ENCODE data around the gene ITPKC.
"Not testable (repeated sequence)": the region's sequence is repeated elsewhere in the genome, so short reads cannot be mapped to it uniquely, and the experiment has no call there.

The ITPKC gene

DNA sequence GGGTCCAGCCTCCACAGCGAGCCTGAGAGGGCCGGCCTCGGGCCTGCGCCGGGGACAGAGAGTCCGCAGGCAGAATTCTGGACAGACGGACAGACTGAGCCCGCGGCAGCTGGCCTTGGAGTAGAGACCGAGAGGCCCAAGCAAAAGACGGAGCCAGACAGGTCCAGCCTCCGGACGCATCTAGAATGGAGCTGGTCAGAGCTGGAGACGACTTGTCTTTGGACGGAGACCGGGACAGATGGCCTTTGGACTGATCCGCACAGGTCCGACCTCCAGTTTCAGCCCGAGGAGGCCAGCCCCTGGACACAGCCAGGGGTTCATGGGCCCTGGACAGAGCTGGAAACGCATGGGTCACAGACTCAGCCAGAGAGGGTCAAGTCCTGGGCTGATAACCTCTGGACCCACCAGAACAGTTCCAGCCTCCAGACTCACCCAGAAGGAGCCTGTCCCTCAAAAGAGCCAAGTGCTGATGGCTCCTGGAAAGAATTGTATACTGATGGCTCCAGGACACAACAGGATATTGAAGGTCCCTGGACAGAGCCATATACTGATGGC lies 490 bp downstream of the ITPKC start:
- DNase-seq (ENCODE audit: low read depth) = no peak

DNA sequence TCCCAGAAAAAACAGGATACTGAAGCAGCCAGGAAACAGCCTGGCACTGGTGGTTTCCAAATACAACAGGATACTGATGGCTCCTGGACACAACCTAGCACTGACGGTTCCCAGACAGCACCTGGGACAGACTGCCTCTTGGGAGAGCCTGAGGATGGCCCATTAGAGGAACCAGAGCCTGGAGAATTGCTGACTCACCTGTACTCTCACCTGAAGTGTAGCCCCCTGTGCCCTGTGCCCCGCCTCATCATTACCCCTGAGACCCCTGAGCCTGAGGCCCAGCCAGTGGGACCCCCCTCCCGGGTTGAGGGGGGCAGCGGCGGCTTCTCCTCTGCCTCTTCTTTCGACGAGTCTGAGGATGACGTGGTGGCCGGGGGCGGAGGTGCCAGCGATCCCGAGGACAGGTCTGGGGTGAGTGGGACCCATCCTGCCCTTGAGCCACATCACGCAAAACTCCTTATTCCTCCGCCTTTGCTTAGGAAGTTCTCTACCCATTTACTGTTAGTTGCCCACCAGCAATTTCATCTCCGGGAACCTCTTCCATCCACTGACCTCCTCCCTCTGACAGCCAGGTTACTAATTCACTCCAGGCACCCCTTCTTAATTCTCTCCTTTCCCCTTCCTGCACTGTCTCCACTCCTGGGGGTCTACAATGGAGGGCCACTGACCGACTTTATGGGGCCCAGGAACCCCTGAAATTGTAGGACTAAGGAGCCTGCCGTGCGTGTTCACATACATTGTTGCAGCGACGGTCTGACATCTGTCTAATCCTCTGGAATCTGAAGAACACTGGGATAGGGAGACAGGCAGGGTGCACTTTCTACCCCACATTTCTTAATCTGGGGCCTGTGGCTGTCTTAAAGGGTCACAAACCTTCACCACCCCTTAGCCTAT lies 1.2 kb downstream of the ITPKC start:
- DNase-seq (ENCODE audit: low read depth) = peak; percentile 61

DNA sequence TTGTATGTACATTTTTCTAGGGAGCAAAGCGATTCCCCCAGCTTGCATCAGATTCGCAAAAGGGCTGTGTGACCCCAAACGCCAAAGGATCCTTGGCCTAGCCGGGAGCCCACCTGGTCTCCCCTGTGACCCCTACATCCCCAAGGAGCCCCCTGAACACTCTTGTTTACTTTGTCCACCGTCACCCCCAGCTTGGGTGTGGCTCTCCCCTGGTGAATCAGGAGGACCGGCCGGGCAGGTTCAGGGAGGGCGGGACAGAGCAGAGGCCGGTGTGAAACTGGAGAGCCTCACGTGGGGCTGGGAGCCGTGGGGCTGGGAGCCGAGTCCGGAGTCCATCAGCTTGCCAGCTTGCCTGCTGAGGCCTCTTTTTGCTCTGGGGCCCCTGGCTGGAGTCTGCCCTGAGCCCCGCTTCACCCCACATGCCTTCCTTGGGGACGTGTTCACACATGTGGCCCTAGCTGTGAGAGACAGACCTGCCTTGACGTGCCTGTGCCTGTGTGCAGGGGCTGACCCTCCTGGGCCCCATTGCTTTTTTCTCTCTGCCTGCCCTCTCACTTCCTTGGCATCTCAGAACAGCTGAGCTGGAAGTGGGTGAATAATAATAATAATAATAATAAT lies 2.0 kb downstream of the ITPKC start:
- peak; percentile 66 for DNase-seq (ENCODE audit: low read depth)

DNA sequence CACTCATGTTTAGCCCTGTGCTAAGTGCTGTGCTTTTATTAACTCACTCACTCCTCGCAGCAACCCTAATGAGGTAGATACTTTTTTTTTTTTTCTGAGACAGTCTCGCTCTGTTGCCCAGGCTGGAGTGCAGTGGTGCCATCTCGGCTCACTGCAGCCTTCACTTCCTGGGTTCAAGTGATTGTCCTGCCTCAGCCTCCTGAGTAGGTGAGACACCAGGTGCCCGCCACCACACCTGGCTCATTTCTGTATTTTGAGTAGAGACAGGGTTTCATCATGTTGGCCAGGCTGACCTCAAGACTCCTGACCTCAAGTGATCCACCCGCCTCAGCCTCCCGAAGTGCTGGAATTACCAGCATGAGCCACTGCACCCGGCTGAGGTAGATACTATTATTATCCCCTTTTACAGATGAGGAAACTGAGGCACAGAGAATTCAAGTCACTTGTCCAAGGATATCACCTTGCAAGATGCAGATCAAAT lies 2.5 kb downstream of the ITPKC start:
- no peak for DNase-seq (ENCODE audit: low read depth)

DNA sequence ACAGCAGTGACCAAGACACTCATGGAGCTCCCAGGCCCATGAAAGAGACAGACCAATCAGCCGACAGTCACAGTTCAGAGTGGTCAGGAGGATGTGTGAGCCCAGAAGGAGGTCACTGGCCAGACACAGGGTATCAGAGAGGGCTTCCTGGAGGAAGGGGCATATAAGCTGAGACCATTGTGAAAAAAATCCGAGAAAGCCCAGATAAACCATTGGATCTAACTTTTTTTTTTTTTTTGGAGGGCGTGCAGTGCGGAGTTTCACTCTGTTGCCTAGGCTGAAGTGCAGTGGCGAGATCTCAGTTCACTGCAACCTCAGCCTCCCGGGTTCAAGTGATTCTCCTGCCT lies 4.2 kb downstream of the ITPKC start:
- DNase-seq (ENCODE audit: low read depth) = no peak

DNA sequence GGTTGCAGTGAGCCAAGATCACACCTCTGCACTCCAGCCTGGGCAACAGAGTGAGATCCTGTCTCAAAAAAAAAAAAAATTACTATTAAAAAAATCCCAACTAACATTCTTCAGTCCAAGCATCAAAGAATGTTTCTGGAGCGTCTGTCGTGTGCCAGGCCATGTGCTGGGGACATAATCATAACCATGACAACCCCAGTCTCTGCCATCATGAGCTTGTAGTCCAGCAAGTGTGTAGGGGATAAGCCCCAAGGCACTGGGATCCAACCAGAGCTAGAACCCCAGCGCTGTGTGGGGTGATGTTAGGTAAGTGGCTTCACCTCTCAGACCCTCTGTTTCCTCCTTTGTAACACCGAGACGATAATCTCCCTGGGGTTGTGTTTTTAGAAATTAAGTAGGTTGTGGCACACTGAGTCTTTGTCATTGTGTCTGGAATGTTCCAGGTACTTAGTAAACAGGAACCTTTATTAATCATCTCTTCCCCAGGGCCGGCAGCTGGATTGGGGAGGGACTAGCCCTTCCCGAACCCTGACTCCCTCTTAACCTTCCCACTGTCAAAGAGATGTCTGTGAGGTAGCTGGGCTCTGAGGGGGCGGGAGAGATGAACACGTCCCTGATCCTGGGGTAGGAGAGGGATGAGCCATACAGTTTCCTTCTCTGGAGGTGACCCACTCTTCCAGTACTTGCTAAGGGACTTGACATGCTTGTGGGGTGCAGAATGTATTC lies 5.2 kb downstream of the ITPKC start:
- peak; percentile 53 for DNase-seq (ENCODE audit: low read depth)

DNA sequence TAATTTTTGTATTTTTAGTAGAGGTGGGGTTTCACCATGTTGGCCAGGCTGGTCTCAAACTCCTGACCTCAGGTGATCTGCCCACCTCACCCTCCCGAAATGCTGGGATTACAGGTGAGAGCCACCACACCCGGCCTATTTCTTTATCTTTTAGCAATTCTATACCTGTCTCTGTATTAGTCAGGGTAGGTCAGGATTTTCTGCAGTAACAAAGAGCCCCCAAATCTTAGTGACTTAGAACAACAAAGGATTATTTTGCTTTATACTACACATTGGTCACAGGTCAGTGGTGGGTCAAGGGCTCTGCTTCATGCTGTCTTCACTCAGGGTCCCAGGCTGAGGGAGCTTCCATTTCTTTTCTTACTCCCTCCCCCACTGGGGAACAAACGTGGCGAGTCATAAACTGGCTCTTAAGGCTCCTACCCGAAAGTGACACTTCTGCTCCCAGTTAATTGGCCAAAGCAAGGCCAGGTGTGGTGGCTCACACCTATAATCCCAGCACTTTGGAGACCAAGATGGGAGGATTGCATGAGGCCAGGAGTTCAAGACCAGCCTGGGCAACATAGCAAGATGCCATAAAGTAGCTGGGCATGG lies 6.8 kb downstream of the ITPKC start:
- DNase-seq (ENCODE audit: low read depth) = no peak

DNA sequence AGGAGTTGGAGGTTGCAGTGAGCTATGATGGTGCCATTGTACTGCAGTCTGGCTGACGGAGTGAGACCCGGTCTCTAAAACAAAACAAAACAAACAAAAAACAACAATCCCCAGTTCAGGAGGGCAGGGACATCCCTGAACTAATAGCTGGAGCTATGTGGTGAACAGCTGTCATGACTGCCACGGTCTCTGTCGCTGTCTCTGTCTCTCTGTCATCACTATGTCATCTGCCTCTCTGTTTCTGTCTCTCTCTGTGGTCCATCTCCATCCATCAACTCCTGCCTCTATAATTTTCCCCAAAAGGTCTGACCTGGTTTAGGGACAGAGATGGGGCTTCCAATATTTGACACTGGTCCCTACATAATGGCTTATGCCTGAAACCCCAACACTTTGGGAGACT lies 7.4 kb downstream of the ITPKC start:
- DNase-seq (ENCODE audit: low read depth) = no peak

DNA sequence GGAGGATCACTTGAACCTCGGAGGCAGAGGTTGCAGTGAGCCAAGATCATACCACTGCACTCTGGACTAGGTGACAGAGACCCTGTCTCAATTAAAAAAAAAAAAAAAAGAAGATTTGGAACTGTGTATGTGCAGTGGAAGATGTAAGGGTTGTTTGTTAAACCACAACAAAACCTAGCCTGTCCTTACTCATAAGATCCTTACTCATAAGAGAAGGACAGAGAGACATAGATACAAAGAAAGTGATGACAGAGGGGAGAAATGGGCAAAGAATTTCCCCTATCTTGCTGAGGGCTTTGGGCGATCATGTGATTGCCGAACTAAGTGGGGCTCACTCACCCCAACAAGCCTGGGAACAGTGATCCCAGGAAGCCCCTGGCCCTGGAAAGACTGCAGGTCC lies 7.9 kb downstream of the ITPKC start:
- DNase-seq (ENCODE audit: low read depth) = no peak

DNA sequence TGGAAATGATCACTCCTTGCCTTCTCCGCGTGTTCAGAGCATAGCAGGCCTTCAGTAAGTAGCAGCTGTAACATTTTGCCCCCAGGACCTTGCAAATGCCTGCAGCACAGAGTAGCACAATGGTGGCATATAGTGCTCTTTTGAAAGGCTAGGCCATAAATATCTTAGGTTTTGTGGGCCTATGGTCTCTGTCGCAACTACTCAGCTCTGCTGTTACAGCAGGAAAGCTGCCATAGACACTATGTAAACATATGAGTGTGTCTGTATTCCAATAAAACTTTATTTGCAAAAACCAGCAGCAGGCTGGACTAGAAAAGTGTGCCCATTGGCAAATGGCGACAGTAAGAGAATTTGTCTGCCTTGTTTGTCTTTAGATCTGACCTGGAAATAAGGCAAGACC lies 9.4 kb downstream of the ITPKC start:
- DNase-seq (ENCODE audit: low read depth) = no peak

DNA sequence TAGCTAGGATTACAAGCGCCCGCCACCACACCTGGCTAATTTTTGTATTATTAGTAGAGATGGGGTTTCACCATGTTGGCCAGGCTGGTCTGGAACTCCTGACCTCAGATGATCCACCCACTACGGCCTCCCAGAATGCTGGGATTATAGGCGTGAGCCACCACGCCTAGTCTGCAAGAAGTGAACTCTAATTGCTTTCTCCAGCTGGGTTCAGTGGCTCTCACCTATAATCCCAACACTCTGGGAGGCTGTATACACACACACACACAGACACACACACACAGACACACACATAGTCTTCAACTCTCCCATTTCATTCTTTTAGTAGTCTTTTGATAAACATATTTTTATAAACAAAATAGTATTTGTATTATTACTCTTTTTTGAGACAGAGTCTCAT lies 13.2 kb downstream of the ITPKC start:
- DNase-seq (ENCODE audit: low read depth) = not testable (repeated sequence)

DNA sequence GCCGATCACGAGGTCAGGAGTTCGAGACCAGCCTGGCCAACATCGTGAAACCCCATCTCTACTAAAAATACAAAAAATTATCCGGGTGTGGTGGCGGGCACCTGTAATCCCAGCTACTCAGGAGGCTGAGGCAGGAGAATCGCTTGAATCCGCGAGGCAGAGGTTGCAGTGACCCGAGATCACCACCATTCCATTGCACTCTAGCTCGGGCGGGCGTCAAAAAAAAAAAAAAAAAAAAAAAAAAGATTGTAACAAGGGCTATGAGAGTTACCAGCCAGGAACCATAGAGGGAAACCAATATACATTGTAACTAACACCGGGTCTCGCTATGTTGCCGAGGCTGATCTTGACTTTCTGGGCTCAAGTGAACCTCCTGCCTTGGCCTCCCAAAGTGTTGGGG lies 15.4 kb downstream of the ITPKC start:
- DNase-seq (ENCODE audit: low read depth) = not testable (repeated sequence)

DNA sequence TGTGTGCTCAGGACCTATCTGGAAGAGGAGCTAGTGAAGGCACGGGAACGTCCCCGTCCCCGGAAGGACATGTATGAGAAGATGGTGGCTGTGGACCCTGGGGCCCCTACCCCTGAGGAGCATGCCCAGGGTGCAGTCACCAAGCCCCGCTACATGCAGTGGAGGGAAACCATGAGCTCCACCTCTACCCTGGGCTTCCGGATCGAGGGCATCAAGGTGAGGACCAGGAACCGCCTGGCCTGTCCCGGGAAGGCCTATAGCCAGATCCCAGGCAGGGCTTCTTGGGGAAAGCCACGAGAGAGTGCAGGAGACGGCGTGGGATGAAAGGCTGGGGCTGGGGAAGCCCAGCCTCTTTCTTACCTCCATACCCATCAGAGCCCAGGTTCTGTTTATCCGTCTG lies 16.2 kb downstream of the ITPKC start:
- no peak for DNase-seq (ENCODE audit: low read depth)

DNA sequence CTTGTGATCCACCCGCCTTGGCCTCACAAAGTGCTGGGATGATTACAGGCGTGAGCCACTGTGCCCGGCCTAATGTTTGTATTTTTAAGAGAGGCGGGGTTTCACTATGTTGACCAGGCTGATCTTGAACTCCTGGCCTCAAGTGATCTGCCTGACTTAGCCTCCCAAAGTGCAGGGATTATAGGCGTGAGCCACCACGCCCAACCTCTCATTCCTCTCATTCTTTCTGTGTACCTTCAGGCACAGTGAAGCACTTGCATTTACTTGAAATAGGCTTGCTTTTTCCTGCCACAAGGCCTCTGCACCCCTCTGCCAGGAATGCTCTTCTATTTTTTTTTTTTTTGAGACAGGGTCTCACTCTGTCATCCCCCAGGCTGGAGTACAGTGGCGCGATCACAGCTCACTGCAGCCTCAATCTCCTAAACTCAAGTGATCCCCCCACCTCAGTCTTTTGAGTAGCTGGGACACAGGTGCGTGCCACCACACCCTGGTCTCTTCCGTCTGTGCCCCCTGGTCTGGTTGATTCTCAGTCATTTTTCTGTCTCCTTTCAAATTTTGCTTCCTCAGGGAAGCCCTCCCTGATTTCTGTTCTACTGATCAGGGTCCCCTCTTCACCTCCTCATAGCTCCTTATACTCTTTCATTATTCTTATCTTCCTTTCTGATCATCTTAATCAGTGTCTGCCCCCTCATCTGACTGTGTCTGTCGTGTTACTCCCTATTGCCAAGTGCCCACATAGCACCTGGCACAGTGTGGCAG lies 18.3 kb downstream of the ITPKC start:
- DNase-seq (ENCODE audit: low read depth) = no peak

DNA sequence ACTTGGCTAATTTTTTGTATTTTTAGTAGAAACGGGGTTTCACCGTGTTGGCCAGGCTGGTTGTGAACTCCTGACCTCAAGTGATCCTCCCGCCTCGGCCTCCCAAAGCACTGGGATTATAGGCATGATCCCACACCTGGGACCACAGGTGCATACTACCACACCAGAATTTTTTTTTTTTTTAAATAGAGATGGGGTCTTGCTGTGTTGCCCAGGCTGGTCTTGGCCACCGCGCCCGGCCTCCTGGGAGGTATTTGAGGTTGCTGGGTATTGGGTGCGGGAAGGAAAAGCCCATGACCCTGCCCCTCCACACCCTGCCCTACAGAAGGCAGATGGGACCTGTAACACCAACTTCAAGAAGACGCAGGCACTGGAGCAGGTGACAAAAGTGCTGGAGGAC lies 19.7 kb downstream of the ITPKC start:
- no peak for DNase-seq (ENCODE audit: low read depth)

DNA sequence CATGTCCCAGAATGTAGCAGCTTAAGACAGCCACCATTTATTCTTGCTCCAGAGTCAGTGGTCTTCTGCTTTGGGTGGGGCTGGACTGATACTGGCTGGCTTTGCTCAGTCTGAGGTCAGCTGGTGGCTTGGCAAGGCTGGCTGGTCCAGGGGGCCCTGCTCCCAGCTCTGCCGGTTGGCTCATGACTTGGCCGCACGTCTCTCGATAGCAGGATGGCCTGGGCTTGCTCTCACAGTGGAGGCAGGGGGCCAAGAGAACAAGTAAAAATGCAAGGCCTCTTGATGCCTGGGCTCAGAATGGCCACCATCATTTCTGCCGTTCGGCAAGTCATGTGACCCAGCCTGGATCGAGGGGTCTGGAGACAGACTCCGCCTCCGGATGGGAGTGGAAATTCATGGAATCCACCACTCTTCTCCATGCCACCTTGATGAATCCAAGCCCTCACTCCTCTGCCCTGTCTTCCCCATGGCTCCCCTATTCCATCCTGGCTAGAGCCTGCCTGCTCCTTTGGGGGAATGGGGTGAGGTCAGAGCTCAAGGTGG lies 20.3 kb downstream of the ITPKC start:
- DNase-seq (ENCODE audit: low read depth) = no peak

DNA sequence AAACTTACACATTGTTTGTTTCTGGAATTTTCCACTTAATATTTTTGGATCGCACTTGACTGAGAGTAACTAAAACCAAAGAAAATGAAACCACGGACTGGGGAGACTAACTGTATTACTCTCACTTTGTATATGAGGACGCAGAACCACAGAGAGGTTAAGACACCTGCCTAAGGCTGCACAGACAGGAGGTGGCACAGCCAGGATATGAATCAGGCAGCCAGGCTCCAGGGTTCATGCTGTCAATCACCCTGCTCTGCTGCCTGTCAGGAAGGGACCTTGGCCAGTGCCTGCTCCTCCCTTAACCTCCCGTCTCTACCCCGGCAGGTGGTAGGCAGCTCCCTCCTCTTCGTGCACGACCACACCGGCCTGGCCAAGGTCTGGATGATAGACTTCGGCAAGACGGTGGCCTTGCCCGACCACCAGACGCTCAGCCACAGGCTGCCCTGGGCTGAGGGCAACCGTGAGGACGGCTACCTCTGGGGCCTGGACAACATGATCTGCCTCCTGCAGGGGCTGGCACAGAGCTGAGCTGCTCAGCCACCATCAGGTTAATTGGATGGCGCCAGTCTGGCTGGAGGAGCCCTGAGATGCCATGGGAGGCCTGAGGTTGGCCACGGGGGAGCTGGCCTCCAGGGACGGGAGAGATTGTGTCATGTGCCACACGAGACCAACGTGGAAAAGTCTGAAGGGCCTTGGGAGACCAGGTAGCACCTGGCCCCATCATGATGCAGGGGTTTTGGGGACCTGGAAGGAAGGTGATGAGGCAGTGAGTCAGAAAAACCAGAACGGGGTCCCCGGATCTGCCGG lies 22.3 kb downstream of the ITPKC start:
- DNase-seq (ENCODE audit: low read depth) = no peak

DNA sequence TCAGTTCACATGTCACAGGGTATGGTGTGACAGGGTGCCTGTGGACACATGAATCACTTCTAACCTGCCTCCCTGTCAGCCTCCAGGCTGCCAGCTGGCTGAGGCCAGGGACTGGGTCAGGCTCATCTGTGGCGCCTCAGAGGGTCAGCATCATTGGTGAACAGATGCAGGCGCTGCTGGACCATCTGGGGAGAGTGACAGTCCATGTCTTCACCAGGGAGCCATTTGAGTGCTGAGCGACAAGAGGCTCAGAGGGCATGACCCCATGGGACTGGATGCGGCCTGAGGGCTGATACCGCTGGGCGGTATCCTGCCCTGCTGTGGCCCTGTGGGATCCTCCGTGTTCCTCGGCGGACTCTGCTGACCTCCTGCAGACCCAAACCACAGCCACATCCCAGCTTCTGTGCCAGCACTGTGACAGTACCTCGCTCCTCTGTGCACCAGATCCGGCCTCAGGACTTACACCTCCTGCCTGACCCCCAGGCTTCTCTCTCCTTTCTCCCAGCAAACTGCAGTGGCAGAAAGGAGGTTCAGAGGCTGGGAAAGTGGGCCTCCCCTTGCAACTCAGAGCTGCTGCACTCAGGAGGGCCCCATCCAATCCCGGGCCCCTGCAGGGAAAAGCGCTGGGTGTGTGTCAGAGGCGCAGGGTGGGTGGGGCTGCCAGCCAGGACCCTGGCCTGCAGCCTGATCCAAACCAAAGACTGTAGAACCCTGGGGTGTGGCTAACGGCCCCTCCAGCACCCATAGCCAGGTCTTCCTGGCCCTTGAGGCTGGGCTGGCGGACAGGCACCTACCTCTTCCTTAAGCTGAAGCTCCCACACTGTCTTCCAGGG lies 23.2 kb downstream of the ITPKC start:
- DNase-seq (ENCODE audit: low read depth) = no peak

DNA sequence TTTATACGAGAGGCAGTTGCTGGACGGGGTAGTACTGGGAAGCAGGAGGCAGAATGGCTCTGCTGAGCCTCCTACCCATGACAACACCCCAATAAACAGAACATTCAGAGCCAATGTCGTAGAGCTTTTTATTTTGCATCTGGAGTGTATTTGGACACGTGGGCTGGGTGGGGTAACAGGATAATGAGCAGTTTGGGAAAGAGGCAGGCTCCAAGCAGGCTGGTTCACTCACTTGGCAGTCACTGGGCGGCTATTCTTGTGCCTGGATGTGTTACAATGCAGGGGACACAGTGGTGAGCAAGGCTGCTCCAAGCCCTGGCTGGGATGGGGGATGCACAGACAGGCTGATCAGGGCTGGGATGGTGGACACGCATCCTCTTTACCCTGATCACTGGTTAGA lies 23.8 kb downstream of the ITPKC start:
- no peak for DNase-seq (ENCODE audit: low read depth)
